IMR-90 (cell line): ENCODE data around the gene APOB. TPM values are rescaled to one million over a fixed set of nuclear protein-coding genes. Genes with fewer than 3 reads are reported as not detected.

Experiments used
- ATAC-seq: fragments of 200-7000 bp; cut with Tn5 transposase; 2 replicates; pipeline ENCODE4 v1.9.1; 2020; ENCODE audit warnings: low read depth, mild to moderate bottlenecking, moderate library complexity
- BruUV-seq: library from RNA; stranded (reverse); fragments of 400-500 nt; replicated peaks from 2 replicates; lab custom pipeline; 2021; lab: Mats Ljungman, UMichigan
- CTCF ChIA-PET: fragments of 300-600 bp; formaldehyde crosslinking; extraction: SDS; loops from one replicate; lab custom pipeline; 2021; ENCODE audit warnings: antibody characterized with exemption; lab: Yijun Ruan, JAX
- POLR2A ChIA-PET: fragments of 300-600 bp; sonication (Branson Sonifier 250); formaldehyde crosslinking; loops from one replicate; lab custom pipeline; 2022; ENCODE audit warnings: antibody characterized with exemption; ENCODE audit not compliant: unreplicated experiment; lab: Charles Lee
- DNase-seq: peaks from one replicate; pipeline ENCODE4 v3.0.0; 2013
- H2AFZ ChIP-seq: replicated peaks from 2 replicates; pipeline ENCODE3; 2013; ENCODE audit warnings: low read length, mild to moderate bottlenecking; ENCODE audit not compliant: poor library complexity
- H2AK5ac ChIP-seq: 2 replicates; pipeline ENCODE4 v1.6.1; 2013; ENCODE audit warnings: low read depth, low read length, inconsistent platforms
- H2AK9ac ChIP-seq: replicated peaks from 2 replicates; pipeline ENCODE3; 2013; ENCODE audit warnings: mild to moderate bottlenecking, low read depth, low read length, moderate library complexity; ENCODE audit not compliant: poor library complexity
- H2BK120ac ChIP-seq: 2 replicates; pipeline ENCODE4 v1.6.1; 2013; ENCODE audit warnings: low read depth, low read length, inconsistent platforms
- H2BK15ac ChIP-seq: 3 replicates; pipeline ENCODE4 v1.6.1; 2013; ENCODE audit warnings: low read depth, low read length, inconsistent platforms
- H2BK20ac ChIP-seq: 2 replicates; pipeline ENCODE4 v1.6.1; 2013; ENCODE audit warnings: low read depth, mild to moderate bottlenecking, inconsistent platforms, low read length, moderate library complexity
- H2BK5ac ChIP-seq: 2 replicates; pipeline ENCODE4 v1.6.1; 2013; ENCODE audit warnings: mild to moderate bottlenecking, low read depth, low read length, inconsistent platforms; ENCODE audit not compliant: poor library complexity, severe bottlenecking
- H3K14ac ChIP-seq: replicated peaks from 2 replicates; pipeline ENCODE4 v1.6.1; 2013; ENCODE audit warnings: low read depth, low read length, inconsistent platforms
- H3K18ac ChIP-seq: 2 replicates; pipeline ENCODE4 v1.6.1; 2013; ENCODE audit warnings: low read depth, low read length, control low read depth
- H3K23ac ChIP-seq: 2 replicates; pipeline ENCODE4 v1.6.1; 2013; ENCODE audit warnings: low read depth, low read length, inconsistent platforms
- H3K27ac ChIP-seq: 2 replicates; pipeline ENCODE4 v1.5.1; 2013; ENCODE audit warnings: mild to moderate bottlenecking, control low read depth, low read length; ENCODE audit not compliant: insufficient read depth
- H3K27me3 ChIP-seq: 2 replicates; pipeline ENCODE4 v1.6.1; 2013; ENCODE audit warnings: low read length; ENCODE audit not compliant: control insufficient read depth, insufficient read depth
- H3K36me3 ChIP-seq: 2 replicates; pipeline ENCODE4 v1.6.1; 2013; ENCODE audit warnings: low read length, mixed read lengths; ENCODE audit not compliant: control insufficient read depth, insufficient read depth
- H3K4ac ChIP-seq: 2 replicates; pipeline ENCODE4 v1.6.1; 2013; ENCODE audit warnings: low read depth, low read length, inconsistent platforms
- H3K4me1 ChIP-seq: 2 replicates; pipeline ENCODE4 v1.6.1; 2013; ENCODE audit warnings: low read length, mixed read lengths; ENCODE audit not compliant: control insufficient read depth, insufficient read depth
- H3K4me2 ChIP-seq: 2 replicates; pipeline ENCODE4 v1.6.1; 2013; ENCODE audit warnings: low read depth, mild to moderate bottlenecking, control low read depth, low read length, moderate library complexity
- H3K4me3 ChIP-seq: 2 replicates; pipeline ENCODE4 v1.5.1; 2013; ENCODE audit warnings: low read depth, mild to moderate bottlenecking, control low read depth, low read length, moderate library complexity; ENCODE audit not compliant: insufficient read depth
- H3K56ac ChIP-seq: 2 replicates; pipeline ENCODE4 v1.6.1; 2013; ENCODE audit warnings: low read length, inconsistent platforms; ENCODE audit not compliant: insufficient read depth; ENCODE audit errors: extremely low read depth
- H3K79me1 ChIP-seq, 2 experiments: 2 replicates each; pipeline ENCODE4 v1.6.1; 2013; ENCODE audit warnings: low read length in 2 of 2, inconsistent platforms in 1 of 2, low read depth in 1 of 2
- H3K9ac ChIP-seq: 2 replicates; pipeline ENCODE4 v1.6.1; 2013; ENCODE audit warnings: low read depth, low read length, control low read depth
- H3K9me1 ChIP-seq: 2 replicates; pipeline ENCODE4 v1.6.1; 2013; ENCODE audit warnings: low read length, inconsistent platforms; ENCODE audit not compliant: insufficient read depth
- H3K9me3 ChIP-seq: 2 replicates; pipeline ENCODE4 v1.6.1; 2013; ENCODE audit warnings: low read length; ENCODE audit not compliant: control insufficient read depth, insufficient read depth
- H4K20me1 ChIP-seq: 2 replicates; pipeline ENCODE4 v1.6.1; 2013; ENCODE audit warnings: low read length, inconsistent platforms; ENCODE audit not compliant: insufficient read depth
- H4K5ac ChIP-seq: 2 replicates; pipeline ENCODE4 v1.6.1; 2013; ENCODE audit warnings: mild to moderate bottlenecking, low read depth, low read length, control low read depth
- H4K8ac ChIP-seq, 2 experiments: 2 replicates each; pipeline ENCODE4 v1.6.1; 2013; ENCODE audit warnings: low read depth in 2 of 2, low read length in 2 of 2, control low read depth in 1 of 2, inconsistent platforms in 1 of 2
- H4K91ac ChIP-seq: 2 replicates; pipeline ENCODE4 v1.6.1; 2013; ENCODE audit warnings: low read depth, low read length, inconsistent platforms; ENCODE audit not compliant: insufficient read depth
- BHLHE40 ChIP-seq: fragments of 150-350 bp; IDR thresholded peaks from 2 replicates; pipeline ENCODE4 v1.6.1; 2016; ENCODE audit warnings: mild to moderate bottlenecking, low read depth, low read length
- MAFK ChIP-seq: IDR thresholded peaks from 2 replicates; pipeline ENCODE4 v1.6.1; 2012; ENCODE audit warnings: low read depth, low read length, improper control_type of control experiment
- MAZ ChIP-seq: IDR thresholded peaks from 2 replicates; pipeline ENCODE4 v1.6.1; 2012; ENCODE audit warnings: low read depth, mild to moderate bottlenecking, low read length, improper control_type of control experiment, moderate library complexity, borderline replicate concordance
- POLR2A ChIP-seq: IDR thresholded peaks from 2 replicates; pipeline ENCODE4 v1.6.1; 2012; ENCODE audit warnings: mild to moderate bottlenecking, low read depth, low read length
- RAD21 ChIP-seq: IDR thresholded peaks from 2 replicates; pipeline ENCODE4 v1.6.1; 2012; ENCODE audit warnings: low read length, improper control_type of control experiment
- WGBS, 2 experiments: methylation state at CpG; one replicate each; pipeline versions ENCODE4 v1.1.5 to v1.1.7; 2013; ENCODE audit warnings: missing lambda C conversion rate in 2 of 2; ENCODE audit not compliant: insufficient read length in 1 of 2; ENCODE audit errors: extremely low coverage in 2 of 2; 5-methylcytosine and 5-hydroxymethylcytosine counted together
- dilution Hi-C: fragments of 300-500 bp; cut with HindIII; formaldehyde crosslinking; loops from one replicate; pipeline ENCODE4 v1.14.3; 2018; ENCODE audit warnings: low sequenced_read_pairs; ENCODE audit not compliant: unreplicated experiment
- in situ Hi-C: fragments of 300-500 bp; cut with MboI; formaldehyde crosslinking; loops from 3 replicates; pipeline ENCODE4 v1.14.3; 2019; ENCODE audit warnings: low sequenced_read_pairs, inconsistent platforms, mixed read lengths
- intact Hi-C: fragments of 100-400 bp; cut with micrococcal nuclease; formaldehyde crosslinking; loops from 2 replicates; pipeline ENCODE4 v1.10.0; 2022
- polyA plus RNA-seq, 3 experiments: library from polyadenylated mRNA; depleted of rRNA; stranded (reverse); fragments of >200 nt; gene quantifications; 2 replicates each; pipeline ENCODE4 v1.2.3, GENCODE V29; 2012; ENCODE audit warnings: low replicate concordance in 1 of 3
- total RNA-seq: library from RNA; depleted of rRNA; stranded (reverse); fragments of >200 nt; gene quantifications from 2 replicates; pipeline ENCODE4 v1.2.3, GENCODE V29; 2012

Gene APOB
- total and polyA plus RNA-seq, 2 of the 4 experiments (the other 2 are of a cell fraction), result under 0.01 TPM; not detected in 1

- no peak overlapping the region for H3K9ac ChIP-seq
- no peak overlapping the region for H3K27ac ChIP-seq
- dilution Hi-C loops, result no loop called here
- H2AK9ac ChIP-seq, result no peak overlapping the region
- H2BK20ac ChIP-seq, result no peak overlapping the region
- WGBS, 2 experiments, result no CpG with 5 or more reads among the region's 2 CpGs
- BruUV-seq, result no TSS peak
- no peak overlapping the region for H2BK15ac ChIP-seq
- no peak overlapping the region for H2AFZ ChIP-seq
- H3K36me3 ChIP-seq, result no peaks in the 10 kb centered on the region
- intact Hi-C loops, result no loop called here
- H3K4me1 ChIP-seq, result no peaks in the 10 kb centered on the region
- no peak overlapping the region for H3K14ac ChIP-seq
- H3K4me2 ChIP-seq, result no peak overlapping the region
- ATAC-seq (no peak), DNase-seq (no peak)
- H3K23ac ChIP-seq, result no peak overlapping the region
- no peak overlapping the region for H3K4ac ChIP-seq
- H3K56ac ChIP-seq, result no peak overlapping the region
- H3K18ac ChIP-seq, result no peak overlapping the region
- no peaks in the 10 kb centered on the region for H3K9me1 ChIP-seq
- TF ChIP-seq MAZ, result no peak
- TF ChIP-seq MAFK, result no peak
- TF ChIP-seq RAD21, result no peak
- TF ChIP-seq BHLHE40, result no peak
- TF ChIP-seq POLR2A, result no peak
- in situ Hi-C loops, result no loop called here
- no peak overlapping the region for H2AK5ac ChIP-seq
- H2BK120ac ChIP-seq, result no peak overlapping the region
- H4K91ac ChIP-seq, result no peak overlapping the region
- no peaks in the 10 kb centered on the region for H3K9me3 ChIP-seq
- H4K8ac ChIP-seq, result no peak overlapping the region
- ChIA-PET CTCF (interaction anchor here (0.9 kb wide), 1 partner anchor 14 kb away, joined by 3 read pairs; no protein-coding TSS in a partner anchor), POLR2A (no interaction called here)
- no peak overlapping the region for H3K4me3 ChIP-seq
- H2BK5ac ChIP-seq, result no peak overlapping the region
- H3K27me3 ChIP-seq, result no peaks in the 10 kb centered on the region
- no peaks in the 10 kb centered on the region for H3K79me1 ChIP-seq
- H4K5ac ChIP-seq, result no peak overlapping the region
- H4K20me1 ChIP-seq, result no peaks in the 10 kb centered on the region
These were observed 13.2 kb upstream of the APOB start for GRCh38 chr2:21057097-21057496.
